Liver (tissue), 9 donors: ENCODE results near the gene RFTN2. TPM values are rescaled to one million over a fixed set of nuclear protein-coding genes. Genes with fewer than 3 reads are reported as not detected.

ENCODE experiments used
- DNase-seq: peaks from one replicate; pipeline ENCODE4 v3.0.0-alpha.2; 2017; ENCODE audit warnings: low spot score
- H3K27ac ChIP-seq, 2 donors: one replicate each; pipeline ENCODE4 v1.7.0; 2013; ENCODE audit warnings: inconsistent platforms in 2 of 2, low read length in 2 of 2, control low read depth in 1 of 2, low read depth in 1 of 2, mild to moderate bottlenecking in 1 of 2
- H3K27me3 ChIP-seq, 4 donors: one replicate each; pipeline versions ENCODE4 v1.6.1 to v1.7.0; 2013; ENCODE audit warnings: low read length in 3 of 4, inconsistent platforms in 1 of 4, mild to moderate bottlenecking in 1 of 4, moderate library complexity in 1 of 4; ENCODE audit not compliant: control insufficient read depth in 4 of 4, insufficient read depth in 4 of 4
- H3K36me3 ChIP-seq, 4 donors: one replicate each; pipeline versions ENCODE4 v1.6.1 to v1.7.0; 2013; ENCODE audit warnings: low read length in 3 of 4, mild to moderate bottlenecking in 3 of 4, low read depth in 1 of 4, moderate library complexity in 1 of 4; ENCODE audit not compliant: control insufficient read depth in 4 of 4, insufficient read depth in 3 of 4
- H3K4me1 ChIP-seq, 4 donors: one replicate each; pipeline versions ENCODE4 v1.6.1 to v1.7.0; 2013; ENCODE audit warnings: low read length in 3 of 4, mild to moderate bottlenecking in 3 of 4, moderate library complexity in 1 of 4; ENCODE audit not compliant: control insufficient read depth in 4 of 4, insufficient read depth in 4 of 4
- H3K4me3 ChIP-seq, 3 donors: one replicate each; pipeline versions ENCODE4 v1.6.1 to v1.7.0; 2013; ENCODE audit warnings: low read length in 3 of 3, control low read depth in 1 of 3, low read depth in 1 of 3, mild to moderate bottlenecking in 1 of 3
- H3K9ac ChIP-seq, 2 donors: one replicate each; pipeline ENCODE4 v1.7.0; 2013; ENCODE audit warnings: low read length in 2 of 2, mild to moderate bottlenecking in 2 of 2, moderate library complexity in 2 of 2, control low read depth in 1 of 2, low read depth in 1 of 2
- H3K9me3 ChIP-seq, 4 donors: one replicate each; pipeline versions ENCODE4 v1.6.1 to v1.7.0; 2013; ENCODE audit warnings: low read length in 3 of 4; ENCODE audit not compliant: control insufficient read depth in 4 of 4
- ATF3 ChIP-seq: IDR thresholded peaks from 2 replicates; pipeline ENCODE4 v1.6.1; 2016; ENCODE audit warnings: antibody characterized with exemption
- CTCF ChIP-seq: fragments of 150-350 bp; IDR thresholded peaks from 2 replicates; pipeline ENCODE4 v1.5.1; 2017; ENCODE audit warnings: improper control_type of control experiment, low read depth, low read length; ENCODE audit not compliant: missing input control
- EGR1 ChIP-seq, 2 donors: IDR thresholded peaks; 2 replicates each; pipeline ENCODE4 v1.6.1; 2016 to 2018; ENCODE audit warnings: antibody characterized with exemption in 2 of 2, low read depth in 2 of 2
- FOXA1 ChIP-seq: IDR thresholded peaks from 2 replicates; pipeline ENCODE4 v1.6.1; 2016; ENCODE audit warnings: antibody characterized with exemption
- FOXA2 ChIP-seq: IDR thresholded peaks from 2 replicates; pipeline ENCODE4 v1.6.1; 2016; ENCODE audit warnings: antibody characterized with exemption
- GABPA ChIP-seq, 2 donors: IDR thresholded peaks in 1 of 2; conservative IDR thresholded peaks in 1 of 2; 2 replicates each; pipeline ENCODE4 v1.6.1; 2016; ENCODE audit warnings: antibody characterized with exemption in 2 of 2, mild to moderate bottlenecking in 1 of 2, moderate library complexity in 1 of 2
- HNF4A ChIP-seq, 2 donors: conservative IDR thresholded peaks; 2 replicates each; pipeline ENCODE4 v1.6.1; 2016; ENCODE audit warnings: antibody characterized with exemption in 2 of 2, mild to moderate bottlenecking in 2 of 2
- HNF4G ChIP-seq: IDR thresholded peaks from 2 replicates; pipeline ENCODE4 v1.6.1; 2016; ENCODE audit warnings: antibody characterized with exemption
- JUND ChIP-seq, 2 donors: IDR thresholded peaks; 2 replicates each; pipeline ENCODE4 v1.6.1; 2016; ENCODE audit warnings: antibody characterized with exemption in 2 of 2
- MAX ChIP-seq: IDR thresholded peaks from 2 replicates; pipeline ENCODE4 v1.6.1; 2016; ENCODE audit warnings: antibody characterized with exemption
- NR2F2 ChIP-seq: IDR thresholded peaks from 2 replicates; pipeline ENCODE4 v1.6.1; 2016; ENCODE audit warnings: antibody characterized with exemption
- RAD21 ChIP-seq, 2 donors: IDR thresholded peaks; 2 replicates each; pipeline ENCODE4 v1.6.1; 2016; ENCODE audit warnings: antibody characterized with exemption in 2 of 2, mild to moderate bottlenecking in 2 of 2
- REST ChIP-seq: IDR thresholded peaks from 2 replicates; pipeline ENCODE4 v1.6.1; 2016; ENCODE audit warnings: antibody characterized with exemption, mild to moderate bottlenecking
- RXRA ChIP-seq, 2 donors: IDR thresholded peaks; 2 replicates each; pipeline ENCODE4 v1.6.1; 2017 to 2018; ENCODE audit warnings: antibody characterized with exemption in 2 of 2, mild to moderate bottlenecking in 1 of 2
- SP1 ChIP-seq: IDR thresholded peaks from 2 replicates; pipeline ENCODE4 v1.6.1; 2018; ENCODE audit warnings: antibody characterized with exemption, mild to moderate bottlenecking
- TAF1 ChIP-seq: conservative IDR thresholded peaks from 2 replicates; pipeline ENCODE4 v1.6.1; 2016; ENCODE audit warnings: antibody characterized with exemption, mild to moderate bottlenecking
- YY1 ChIP-seq: IDR thresholded peaks from 2 replicates; pipeline ENCODE4 v1.6.1; 2016; ENCODE audit warnings: antibody characterized with exemption, mild to moderate bottlenecking
- ZBTB33 ChIP-seq: IDR thresholded peaks from 2 replicates; pipeline ENCODE4 v1.6.1; 2016; ENCODE audit warnings: antibody characterized with exemption
- WGBS: extraction: QIAGEN DNeasy Blood & Tissue Kit; methylation state at CpG from one replicate; pipeline ENCODE4 v1.1.7; 2013; 5-methylcytosine and 5-hydroxymethylcytosine counted together
- polyA plus RNA-seq, 2 donors: library from polyadenylated mRNA; stranded (reverse) in 1 of 2; unstranded in 1 of 2; fragments of 200-250 nt in 1 of 2; fragments of >200 nt in 1 of 2; fragmentation: Nextera tagmentation in 1 of 2; extraction: Ambion mirVana in 1 of 2; gene quantifications; one replicate each; pipeline versions ENCODE4 v1.2.1 to v1.2.3, GENCODE V29; 2013 to 2015
- total RNA-seq, 2 donors: library from RNA; depleted of rRNA; stranded (reverse); fragments of >200 nt; gene quantifications; one replicate each; pipeline ENCODE4 v1.2.3, GENCODE V29; 2014
- donor health status: healthy.
- donor health status: healthy.
- donor health status: healthy.
- donor health status: healthy.
- donor health status: healthy.

Gene RFTN2
- total and polyA plus RNA-seq, 4 donors, result 0.40 to 4.2 (median 1.2) TPM

- H3K36me3 ChIP-seq, result no peaks in the 10 kb centered on the region
- H3K9me3 ChIP-seq, result peaks cover 0 to 3% (median under 1%) of the 10 kb centered on the region in 4 donors
- TF ChIP-seq ZBTB33, result no peak
- TF ChIP-seq REST, result no peak
- no peak for TF ChIP-seq GABPA (IDR thresholded peaks at IDR 0.05 in 1 of 2, conservative IDR thresholded peaks at IDR 0.05 in 1 of 2)
- no peak for TF ChIP-seq FOXA1
- TF ChIP-seq MAX, result no peak
- no peak for TF ChIP-seq SP1
- no peak for TF ChIP-seq TAF1
- no peak for TF ChIP-seq RAD21 (IDR thresholded peaks at IDR 0.05)
- no peak for TF ChIP-seq EGR1 (IDR thresholded peaks at IDR 0.05; ENCODE audit: low read depth in 2 of 2)
- TF ChIP-seq ATF3, result no peak
- no peak for TF ChIP-seq HNF4G
- TF ChIP-seq HNF4A (conservative IDR thresholded peaks at IDR 0.05), result no peak
- TF ChIP-seq JUND (IDR thresholded peaks at IDR 0.05), result no peak
- no peak for TF ChIP-seq NR2F2
- no peak for TF ChIP-seq FOXA2
- TF ChIP-seq YY1, result no peak
- TF ChIP-seq CTCF, result no peak
- no peak for TF ChIP-seq RXRA (IDR thresholded peaks at IDR 0.05)
- peaks cover 0 to 1% (median 0%) of the 10 kb centered on the region in 4 donors for H3K4me1 ChIP-seq
- H3K9ac ChIP-seq, result no peak overlapping the region
- DNase-seq, result no peak
- WGBS, result 58% methylated on average over 1 of the region's 1 CpG
- H3K27ac ChIP-seq, result no peak overlapping the region
- H3K4me3 ChIP-seq, result no peak overlapping the region
- H3K27me3 ChIP-seq, result no peaks in the 10 kb centered on the region
Observed at GRCh38 chr2:197672371-197672893, 3.0 kb downstream of the RFTN2 start.
